ENCODE data around the gene RNF130. TPM values are rescaled to one million over a fixed set of nuclear protein-coding genes. Genes with fewer than 3 reads are reported as not detected.

Gene RNF130
- total and polyA plus RNA-seq, 9 of the 15 experiments (the other 6 are each of a cell fraction or from before 2014, with no cell fraction given), result 5.8 to 39.4 (median 27.1) TPM

DNA sequence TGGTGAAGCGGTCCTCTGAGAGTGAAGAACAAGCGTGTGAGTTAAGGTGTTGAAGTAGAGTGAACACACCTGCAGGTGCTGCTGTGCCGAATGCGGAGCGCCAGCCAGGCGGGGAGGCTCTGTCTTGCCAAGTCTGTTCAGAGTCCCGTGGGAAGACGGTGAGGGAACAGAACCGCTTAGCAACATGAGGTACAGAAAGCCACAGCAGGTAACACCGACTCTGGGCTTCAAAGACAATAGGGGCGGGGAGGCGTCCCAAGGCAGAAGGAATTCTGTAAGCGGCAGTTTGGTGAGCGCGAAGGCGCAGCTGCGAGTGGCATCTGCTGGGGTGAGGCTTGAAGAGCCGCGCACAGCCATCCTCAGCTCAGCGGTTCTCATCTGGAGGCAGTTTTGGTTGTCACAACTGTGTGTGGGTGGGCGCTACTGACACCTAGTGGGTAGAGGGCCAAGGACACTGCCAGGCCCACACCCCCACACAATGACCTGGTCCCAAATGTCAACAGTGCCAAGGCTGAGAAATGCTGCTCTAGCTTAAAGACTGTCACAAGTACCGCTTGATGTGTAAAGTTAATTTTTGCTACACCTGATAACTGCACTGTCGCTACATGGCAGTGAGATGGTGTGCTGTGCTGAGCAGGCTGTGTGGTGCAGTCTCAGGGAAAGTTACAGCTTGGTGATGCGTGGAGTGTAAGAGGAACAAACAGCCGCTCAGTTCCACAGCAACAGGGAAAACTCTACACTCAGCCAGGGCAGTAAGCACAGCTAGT, 96.4 kb downstream of the RNF130 start (continued):
- TF ChIP-seq, protein P1, sequence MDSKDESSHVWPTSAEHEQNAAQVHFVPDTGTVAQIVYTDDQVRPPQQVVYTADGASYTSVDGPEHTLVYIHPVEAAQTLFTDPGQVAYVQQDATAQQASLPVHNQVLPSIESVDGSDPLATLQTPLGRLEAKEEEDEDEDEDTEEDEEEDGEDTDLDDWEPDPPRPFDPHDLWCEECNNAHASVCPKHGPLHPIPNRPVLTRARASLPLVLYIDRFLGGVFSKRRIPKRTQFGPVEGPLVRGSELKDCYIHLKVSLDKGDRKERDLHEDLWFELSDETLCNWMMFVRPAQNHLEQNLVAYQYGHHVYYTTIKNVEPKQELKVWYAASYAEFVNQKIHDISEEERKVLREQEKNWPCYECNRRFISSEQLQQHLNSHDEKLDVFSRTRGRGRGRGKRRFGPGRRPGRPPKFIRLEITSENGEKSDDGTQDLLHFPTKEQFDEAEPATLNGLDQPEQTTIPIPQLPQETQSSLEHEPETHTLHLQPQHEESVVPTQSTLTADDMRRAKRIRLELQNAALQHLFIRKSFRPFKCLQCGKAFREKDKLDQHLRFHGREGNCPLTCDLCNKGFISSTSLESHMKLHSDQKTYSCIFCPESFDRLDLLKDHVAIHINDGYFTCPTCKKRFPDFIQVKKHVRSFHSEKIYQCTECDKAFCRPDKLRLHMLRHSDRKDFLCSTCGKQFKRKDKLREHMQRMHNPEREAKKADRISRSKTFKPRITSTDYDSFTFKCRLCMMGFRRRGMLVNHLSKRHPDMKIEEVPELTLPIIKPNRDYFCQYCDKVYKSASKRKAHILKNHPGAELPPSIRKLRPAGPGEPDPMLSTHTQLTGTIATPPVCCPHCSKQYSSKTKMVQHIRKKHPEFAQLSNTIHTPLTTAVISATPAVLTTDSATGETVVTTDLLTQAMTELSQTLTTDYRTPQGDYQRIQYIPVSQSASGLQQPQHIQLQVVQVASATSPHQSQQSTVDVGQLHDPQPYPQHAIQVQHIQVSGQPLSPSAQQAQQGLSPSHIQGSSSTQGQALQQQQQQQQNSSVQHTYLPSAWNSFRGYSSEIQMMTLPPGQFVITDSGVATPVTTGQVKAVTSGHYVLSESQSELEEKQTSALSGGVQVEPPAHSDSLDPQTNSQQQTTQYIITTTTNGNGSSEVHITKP (IDR thresholded peaks at IDR 0.05; ENCODE audit: partially characterized antibody), result peak; percentile 18
- TF ChIP-seq RAD21 (CRISPR knock-in tag; conservative IDR thresholded peaks at IDR 0.05 in 1 of 2, IDR thresholded peaks at IDR 0.05 in 1 of 2) (peak in 1 of 2 experiments; percentile 56; a peak in 2 of 4 replicates), EGR1 (conservative IDR thresholded peaks at IDR 0.05) (peak; percentile 42), TCF3 (CRISPR knock-in tag; IDR thresholded peaks at IDR 0.05) (no peak), XRCC3 (IDR thresholded peaks at IDR 0.05) (no peak), STAG1 (CRISPR knock-in tag; IDR thresholded peaks at IDR 0.05; ENCODE audit: borderline replicate concordance) (peak; percentile 16; the same call in 1 of the 2 replicates), PHF8 (IDR thresholded peaks at IDR 0.05; ENCODE audit: borderline replicate concordance, low read length) (no peak)
- TF ChIP-seq, protein P2, sequence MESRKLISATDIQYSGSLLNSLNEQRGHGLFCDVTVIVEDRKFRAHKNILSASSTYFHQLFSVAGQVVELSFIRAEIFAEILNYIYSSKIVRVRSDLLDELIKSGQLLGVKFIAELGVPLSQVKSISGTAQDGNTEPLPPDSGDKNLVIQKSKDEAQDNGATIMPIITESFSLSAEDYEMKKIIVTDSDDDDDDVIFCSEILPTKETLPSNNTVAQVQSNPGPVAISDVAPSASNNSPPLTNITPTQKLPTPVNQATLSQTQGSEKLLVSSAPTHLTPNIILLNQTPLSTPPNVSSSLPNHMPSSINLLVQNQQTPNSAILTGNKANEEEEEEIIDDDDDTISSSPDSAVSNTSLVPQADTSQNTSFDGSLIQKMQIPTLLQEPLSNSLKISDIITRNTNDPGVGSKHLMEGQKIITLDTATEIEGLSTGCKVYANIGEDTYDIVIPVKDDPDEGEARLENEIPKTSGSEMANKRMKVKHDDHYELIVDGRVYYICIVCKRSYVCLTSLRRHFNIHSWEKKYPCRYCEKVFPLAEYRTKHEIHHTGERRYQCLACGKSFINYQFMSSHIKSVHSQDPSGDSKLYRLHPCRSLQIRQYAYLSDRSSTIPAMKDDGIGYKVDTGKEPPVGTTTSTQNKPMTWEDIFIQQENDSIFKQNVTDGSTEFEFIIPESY (CRISPR knock-in tag; IDR thresholded peaks at IDR 0.05), result peak; percentile 97
- TF ChIP-seq, protein P3, sequence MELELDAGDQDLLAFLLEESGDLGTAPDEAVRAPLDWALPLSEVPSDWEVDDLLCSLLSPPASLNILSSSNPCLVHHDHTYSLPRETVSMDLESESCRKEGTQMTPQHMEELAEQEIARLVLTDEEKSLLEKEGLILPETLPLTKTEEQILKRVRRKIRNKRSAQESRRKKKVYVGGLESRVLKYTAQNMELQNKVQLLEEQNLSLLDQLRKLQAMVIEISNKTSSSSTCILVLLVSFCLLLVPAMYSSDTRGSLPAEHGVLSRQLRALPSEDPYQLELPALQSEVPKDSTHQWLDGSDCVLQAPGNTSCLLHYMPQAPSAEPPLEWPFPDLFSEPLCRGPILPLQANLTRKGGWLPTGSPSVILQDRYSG (tag; conservative IDR thresholded peaks at IDR 0.05; ENCODE audit: low read depth), result no peak
